Parietal lobe (tissue), 1 donor: ENCODE data around the gene ADM2. TPM values are rescaled to one million over a fixed set of nuclear protein-coding genes. Genes with fewer than 3 reads are reported as not detected.

Experiments
- total RNA-seq: library from RNA; depleted of rRNA; stranded (reverse); fragments of >200 nt; gene quantifications from one replicate; pipeline ENCODE4 v1.2.3, GENCODE V29; 2014

Gene ADM2, protein sequence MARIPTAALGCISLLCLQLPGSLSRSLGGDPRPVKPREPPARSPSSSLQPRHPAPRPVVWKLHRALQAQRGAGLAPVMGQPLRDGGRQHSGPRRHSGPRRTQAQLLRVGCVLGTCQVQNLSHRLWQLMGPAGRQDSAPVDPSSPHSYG
- under 0.01 TPM for total RNA-seq

DNA sequence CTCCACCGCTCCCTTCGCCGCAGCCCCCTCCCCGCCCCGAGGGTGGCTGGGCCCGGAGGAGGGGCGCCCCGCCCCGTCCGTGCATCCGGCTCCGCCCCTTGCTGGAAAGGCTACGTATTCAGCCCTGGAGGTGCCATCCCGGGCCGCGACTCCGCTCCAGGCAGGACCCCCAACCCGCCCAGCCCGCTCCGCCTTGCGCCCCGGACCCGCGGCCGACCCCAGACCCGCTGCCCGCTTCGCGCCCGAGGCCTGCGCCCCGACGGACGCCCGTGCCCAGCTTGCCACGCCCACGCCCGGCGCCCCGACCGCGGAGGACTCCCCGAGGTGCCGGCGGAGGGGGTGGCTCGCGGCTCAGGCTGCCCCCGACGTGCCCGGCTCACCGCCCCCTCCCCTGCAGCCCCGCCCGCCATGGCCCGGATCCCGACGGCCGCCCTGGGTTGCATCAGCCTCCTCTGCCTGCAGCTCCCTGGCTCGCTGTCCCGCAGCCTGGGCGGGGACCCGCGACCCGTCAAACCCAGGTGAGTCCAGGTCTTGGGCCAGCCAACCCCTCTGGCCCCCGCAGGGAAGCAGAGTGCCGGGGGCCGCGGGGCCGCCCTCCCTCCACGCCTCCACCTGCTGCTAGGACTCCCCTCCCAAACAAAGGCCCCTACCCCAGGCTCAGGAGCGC, at the start of gene ADM2:
Gene ADM2 (plus strand): TSS at position 104 of the 667 bp plus-strand sequence. CDS start 305 bp downstream, at position 409.

DNA sequence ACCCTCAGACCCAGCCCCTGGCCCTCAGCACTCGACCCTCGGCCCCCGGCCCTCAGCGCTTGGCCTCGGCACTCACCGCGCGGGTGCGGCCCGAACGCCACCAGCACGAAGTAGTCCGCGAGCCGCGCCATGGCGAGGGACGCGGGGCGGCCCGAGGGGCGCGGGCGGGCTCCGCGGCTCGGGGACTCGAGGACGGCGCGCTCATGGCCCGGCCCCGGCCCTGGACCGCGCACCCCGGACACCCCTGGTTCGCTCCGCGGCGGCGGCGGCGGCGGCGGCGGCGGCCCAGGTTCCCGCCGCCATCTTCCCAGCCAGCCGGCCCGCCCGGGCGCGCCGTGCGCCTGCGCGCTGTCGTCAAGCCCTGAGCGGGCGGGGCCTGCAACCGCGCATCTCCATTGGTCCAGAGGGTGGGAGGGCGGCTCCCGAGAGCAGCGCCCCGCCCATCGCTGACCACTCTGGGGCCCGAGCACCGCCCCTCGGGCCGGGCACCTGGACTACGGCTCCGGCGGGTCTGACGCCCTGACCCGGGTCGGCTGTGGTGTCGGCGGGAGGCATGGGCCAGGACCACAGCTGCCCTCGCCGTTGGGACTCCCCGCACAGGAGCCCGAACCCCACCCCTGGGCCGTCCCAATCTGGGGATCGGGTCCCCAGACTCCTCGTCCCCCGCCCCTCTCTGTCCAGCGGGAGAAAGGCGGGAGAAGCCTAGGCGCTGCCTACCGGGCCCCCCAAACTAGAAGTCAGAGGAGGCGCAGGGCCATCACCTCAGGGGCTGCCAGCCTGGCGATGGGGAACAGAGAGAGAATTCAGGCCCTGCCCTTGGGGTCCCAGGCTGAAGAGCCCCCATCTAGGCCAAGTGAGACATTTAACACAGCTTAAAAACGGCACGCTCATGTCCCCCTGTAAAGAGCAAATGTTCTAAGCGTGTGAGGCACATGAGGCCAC, 6.4 kb upstream of the ADM2 start, which contains the start of gene SBF1:
Gene SBF1 (minus strand): TSS at position 326 of the 942 bp plus-strand sequence. CDS start 195 bp downstream, at position 131.

DNA sequence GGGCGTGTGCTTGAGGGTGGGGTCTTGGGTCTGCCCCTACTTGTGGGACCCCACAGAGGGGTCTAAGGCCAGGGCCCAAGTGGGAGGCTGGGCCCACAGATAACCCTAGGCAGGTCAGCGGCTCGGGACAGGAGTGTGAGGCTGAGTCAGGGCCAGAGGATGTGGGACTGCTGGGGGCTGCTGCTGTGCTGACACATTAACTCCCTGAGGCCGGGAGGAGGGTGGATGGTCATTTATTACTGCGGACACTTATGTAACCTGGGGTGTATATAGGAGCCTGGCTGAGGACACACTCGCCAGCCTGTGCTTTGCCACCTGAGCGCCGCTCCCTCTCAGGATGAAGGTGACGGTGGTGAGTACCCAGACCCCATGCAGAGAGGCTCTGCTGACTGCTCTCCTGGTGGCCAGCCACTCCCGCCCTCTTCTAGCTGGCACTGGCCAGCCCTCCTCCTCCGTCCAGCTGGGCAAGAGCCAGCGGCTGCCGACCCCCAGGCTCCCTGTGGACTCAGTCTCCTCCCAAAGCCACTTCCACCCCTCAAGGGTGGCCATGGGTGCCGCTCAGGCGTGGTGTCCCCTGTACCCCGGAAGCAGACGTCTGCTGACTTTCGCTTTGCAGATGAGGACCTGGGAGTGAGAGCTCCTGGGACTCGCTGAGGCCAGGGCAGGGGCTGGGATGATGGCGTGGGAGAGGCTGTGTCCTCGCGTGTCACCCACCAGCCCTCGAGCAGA, 5.4 kb downstream of the ADM2 start, which contains the start of gene MIOX:
Gene MIOX (plus strand): TSS at position 299 of the 729 bp plus-strand sequence. CDS start 39 bp downstream, at position 338.

DNA sequence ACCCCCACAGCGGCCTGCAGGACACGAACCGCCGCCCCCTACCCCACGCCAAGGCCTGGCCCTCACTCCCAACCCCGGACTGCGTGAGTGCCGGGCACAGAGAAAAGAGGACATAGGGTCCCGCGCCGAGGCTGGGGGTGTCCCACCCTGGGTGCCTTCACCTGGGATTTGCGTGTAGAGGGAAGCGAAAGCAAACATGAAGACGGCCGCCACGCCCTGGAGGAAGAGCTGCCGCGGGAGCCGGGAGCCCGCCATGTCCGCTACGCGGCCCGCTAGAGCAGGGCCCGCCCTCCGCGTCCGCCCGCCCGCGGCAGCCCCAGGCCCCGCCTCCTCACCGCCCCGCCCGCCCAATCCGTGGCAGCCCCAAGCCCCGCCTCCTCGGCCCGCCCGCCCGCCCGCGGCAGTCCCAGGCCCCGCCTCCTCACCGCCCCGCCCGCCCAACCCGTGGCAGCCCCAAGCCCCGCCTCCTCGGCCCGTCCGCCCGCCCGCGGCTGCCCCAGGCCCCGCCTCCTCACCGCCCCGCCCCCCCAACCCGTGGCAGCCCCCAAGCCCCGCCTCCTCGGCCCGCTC, 26.2 kb downstream of the ADM2 start, which contains the start of gene LMF2:
Gene LMF2 (minus strand): TSS at position 282 of the 570 bp plus-strand sequence. CDS start 27 bp downstream, at position 255.

DNA sequence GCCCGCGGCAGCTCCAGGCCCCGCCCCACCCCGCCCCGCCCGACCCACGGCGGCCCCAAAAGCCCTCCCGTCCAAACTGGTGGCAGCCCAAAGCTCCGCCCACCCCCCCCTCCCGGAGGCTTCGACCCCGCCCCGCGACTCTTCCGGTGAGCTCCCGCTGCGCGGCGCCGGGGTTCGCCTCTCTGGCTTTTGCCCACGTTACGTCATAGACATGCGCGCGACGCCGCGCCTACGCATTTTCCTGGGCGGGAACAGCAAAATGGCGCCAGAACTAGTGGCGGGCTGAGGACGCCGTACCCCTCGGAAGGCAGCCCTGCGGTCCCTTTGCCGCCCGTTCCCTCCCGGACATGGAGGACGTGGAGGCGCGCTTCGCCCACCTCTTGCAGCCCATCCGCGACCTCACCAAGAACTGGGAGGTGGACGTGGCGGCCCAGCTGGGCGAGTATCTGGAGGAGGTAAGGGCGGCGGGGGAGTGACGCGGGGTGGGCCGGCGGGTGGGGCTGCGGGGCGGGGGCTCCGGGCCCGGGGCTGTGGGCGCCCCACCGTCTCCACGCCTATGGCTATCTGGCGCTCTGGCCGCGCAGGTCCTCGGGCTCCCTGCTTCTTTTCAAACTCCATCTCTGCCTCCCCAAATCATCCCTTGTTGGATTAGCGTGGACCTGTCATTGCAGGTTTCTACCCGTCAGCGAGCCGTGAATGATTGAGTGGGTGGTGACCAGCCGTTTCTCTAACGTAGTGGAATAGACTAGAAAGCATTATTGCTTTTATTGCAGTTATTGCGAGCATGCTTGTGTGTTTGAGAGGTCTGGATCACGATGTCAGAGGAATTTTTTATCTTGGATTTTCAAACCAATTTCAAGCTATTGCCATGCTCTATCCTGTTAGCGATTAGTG, 26.9 kb downstream of the ADM2 start, which contains the start of gene NCAPH2:
Gene NCAPH2 (plus strand): TSS at position 234 of the 894 bp plus-strand sequence. CDS start 114 bp downstream, at position 348.

DNA sequence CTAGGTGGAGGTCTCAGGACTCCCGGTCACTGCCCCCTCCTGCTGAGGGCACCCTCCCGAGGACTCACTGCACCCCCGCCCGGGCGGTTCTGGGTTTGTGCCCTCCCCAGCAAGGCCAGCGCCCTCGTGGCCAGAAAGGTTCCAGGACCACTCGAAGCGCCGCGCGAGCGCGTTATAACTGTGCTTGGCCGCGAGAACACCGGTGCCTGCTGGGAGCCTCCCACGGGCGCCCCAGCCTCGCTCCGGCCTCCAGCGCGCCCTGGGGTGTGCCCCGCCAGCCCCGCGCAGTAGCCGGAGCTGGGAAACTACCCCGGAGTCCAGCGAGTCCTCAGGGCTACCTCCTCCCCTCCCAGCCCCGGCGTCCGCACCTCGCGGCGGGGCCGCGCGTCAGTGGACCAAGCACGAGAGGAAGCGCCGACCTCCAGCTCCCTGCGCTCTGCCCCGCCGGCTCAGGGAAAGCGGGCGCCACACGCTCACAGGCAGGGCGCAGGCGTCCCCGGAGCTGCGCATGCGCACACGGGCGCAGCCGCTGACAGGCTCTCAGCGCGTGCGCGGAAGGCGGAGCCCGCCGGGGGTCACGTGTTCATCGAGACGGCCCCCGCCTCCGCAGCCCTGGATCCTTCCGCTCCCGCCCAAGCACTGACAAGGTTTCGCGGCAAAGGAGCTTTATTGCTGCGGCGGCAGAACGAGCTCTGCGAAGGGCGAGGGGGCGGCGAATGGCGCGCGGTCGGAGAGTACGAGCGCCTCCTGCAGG, 43.9 kb downstream of the ADM2 start, which contains the start of gene SCO2:
Gene SCO2 (minus strand): TSS at position 495 of the 754 bp plus-strand sequence. CDS start 1,187 bp downstream, outside the sequence.

DNA sequence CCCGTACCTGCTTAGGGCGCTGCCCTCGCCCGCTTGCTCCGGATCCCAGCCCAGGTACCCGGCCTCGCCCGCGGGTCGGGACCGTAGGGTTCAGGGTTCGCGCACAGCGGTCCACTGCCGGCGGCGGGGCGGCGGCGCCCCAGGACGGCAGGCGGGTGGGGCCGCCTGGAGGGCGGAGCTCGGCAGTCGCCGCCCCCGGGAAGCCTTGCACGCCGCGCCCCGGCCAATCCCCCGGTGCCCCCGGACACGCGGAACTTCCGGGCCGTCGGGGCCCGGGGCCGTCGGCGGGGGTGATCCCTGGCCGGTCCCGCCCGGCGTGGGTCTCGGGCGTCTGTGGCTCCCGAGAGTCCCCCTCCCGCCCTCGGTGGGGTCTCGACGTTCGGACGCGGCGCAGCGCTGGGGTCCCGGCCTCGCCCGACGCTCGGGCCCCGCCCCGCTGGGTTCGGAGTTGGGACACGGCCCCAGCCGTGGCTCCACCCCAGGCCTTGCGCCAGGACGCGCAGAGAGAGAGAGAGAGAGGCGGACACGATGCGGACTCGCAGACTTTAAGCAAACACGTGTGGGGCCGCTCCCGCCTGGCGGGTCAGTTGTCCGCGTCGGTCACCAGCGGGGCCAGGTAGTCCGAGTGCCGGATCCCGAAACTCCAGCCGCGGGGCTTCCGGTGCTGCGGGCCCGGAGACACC, 48.7 kb downstream of the ADM2 start, which contains the start of gene TYMP:
Gene TYMP (minus strand): TSS at position 116 of the 683 bp plus-strand sequence. CDS start 303 bp downstream, outside the sequence.

Other genes with a start within 250 kb of the ADM2 start
- gene TUBGCP6, start 236.5 kb upstream of the ADM2 start, total RNA-seq = 83.9 TPM
- 51.6 TPM for gene HDAC10, start 230.3 kb upstream of the ADM2 start, total RNA-seq
- gene MAPK12, start 219.9 kb upstream of the ADM2 start, total RNA-seq = 28.8 TPM
- gene MAPK11, start 211.2 kb upstream of the ADM2 start, total RNA-seq = 41.6 TPM
- gene PLXNB2, start 173.9 kb upstream of the ADM2 start, total RNA-seq = 87.6 TPM
- gene DENND6B, start 154.5 kb upstream of the ADM2 start, total RNA-seq = 26.0 TPM
- gene PPP6R2, start 138.2 kb upstream of the ADM2 start, total RNA-seq = 98.9 TPM
- gene SBF1, start 6.5 kb upstream of the ADM2 start, total RNA-seq = 131 TPM
- not detected for gene MIOX, start 5.3 kb downstream of the ADM2 start, total RNA-seq
- 22.2 TPM for gene LMF2, start 26.2 kb downstream of the ADM2 start, total RNA-seq
- 59.2 TPM for gene NCAPH2, start 26.7 kb downstream of the ADM2 start, total RNA-seq
- 1.3 TPM for gene SCO2, start 44.1 kb downstream of the ADM2 start, total RNA-seq
- gene TYMP, start 48.5 kb downstream of the ADM2 start, total RNA-seq = 1.3 TPM
- gene KLHDC7B, start 64.4 kb downstream of the ADM2 start, total RNA-seq = not detected
- not detected for gene SYCE3, start 81.4 kb downstream of the ADM2 start, total RNA-seq
- 18.2 TPM for gene CPT1B, start 96.9 kb downstream of the ADM2 start, total RNA-seq
- gene CHKB, start 101.3 kb downstream of the ADM2 start, total RNA-seq = 46.6 TPM
- gene MAPK8IP2, start 119.2 kb downstream of the ADM2 start, total RNA-seq = 70.4 TPM
- gene ARSA, start 146.6 kb downstream of the ADM2 start, total RNA-seq = 8.1 TPM
- gene SHANK3, start 191.3 kb downstream of the ADM2 start, total RNA-seq = 9.7 TPM